ENCODE data around the gene ARHGAP31. TPM values are rescaled to one million over a fixed set of nuclear protein-coding genes. Genes with fewer than 3 reads are reported as not detected.

ARHGAP31 gene
- total RNA-seq, 4 donors from 2014 or later, result 6.2 to 9.7 (median 7.3) TPM

- intact Hi-C loops (cut with DNase I; ENCODE audit: low total_unique reads) (no loop called here), in situ Hi-C loops (cut with MboI; ENCODE audit: low sequenced_read_pairs in 4 of 4) (no loop called here)
- H3K9me3 ChIP-seq, result no peaks in the 10 kb centered on the region
- no peak overlapping the region for H3K4me3 ChIP-seq
- H3K36me3 ChIP-seq, result no peaks in the 10 kb centered on the region
- peaks cover 0 to 11% of the 10 kb centered on the region in 2 donors for H3K4me1 ChIP-seq
- no peak for TF ChIP-seq POLR2A (IDR thresholded peaks at IDR 0.05)
- TF ChIP-seq, protein P1, sequence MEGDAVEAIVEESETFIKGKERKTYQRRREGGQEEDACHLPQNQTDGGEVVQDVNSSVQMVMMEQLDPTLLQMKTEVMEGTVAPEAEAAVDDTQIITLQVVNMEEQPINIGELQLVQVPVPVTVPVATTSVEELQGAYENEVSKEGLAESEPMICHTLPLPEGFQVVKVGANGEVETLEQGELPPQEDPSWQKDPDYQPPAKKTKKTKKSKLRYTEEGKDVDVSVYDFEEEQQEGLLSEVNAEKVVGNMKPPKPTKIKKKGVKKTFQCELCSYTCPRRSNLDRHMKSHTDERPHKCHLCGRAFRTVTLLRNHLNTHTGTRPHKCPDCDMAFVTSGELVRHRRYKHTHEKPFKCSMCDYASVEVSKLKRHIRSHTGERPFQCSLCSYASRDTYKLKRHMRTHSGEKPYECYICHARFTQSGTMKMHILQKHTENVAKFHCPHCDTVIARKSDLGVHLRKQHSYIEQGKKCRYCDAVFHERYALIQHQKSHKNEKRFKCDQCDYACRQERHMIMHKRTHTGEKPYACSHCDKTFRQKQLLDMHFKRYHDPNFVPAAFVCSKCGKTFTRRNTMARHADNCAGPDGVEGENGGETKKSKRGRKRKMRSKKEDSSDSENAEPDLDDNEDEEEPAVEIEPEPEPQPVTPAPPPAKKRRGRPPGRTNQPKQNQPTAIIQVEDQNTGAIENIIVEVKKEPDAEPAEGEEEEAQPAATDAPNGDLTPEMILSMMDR (IDR thresholded peaks at IDR 0.05 in 4 of 5, conservative IDR thresholded peaks at IDR 0.05 in 1 of 5), result no peak
- ATAC-seq, result no peak
- H3K27ac ChIP-seq, result no peak overlapping the region
- no peaks in the 10 kb centered on the region for H3K27me3 ChIP-seq
- DNase-seq, result no peak
Observed at GRCh38 chr3:119308355-119308754, 14.2 kb downstream of the ARHGAP31 start.

DNA sequence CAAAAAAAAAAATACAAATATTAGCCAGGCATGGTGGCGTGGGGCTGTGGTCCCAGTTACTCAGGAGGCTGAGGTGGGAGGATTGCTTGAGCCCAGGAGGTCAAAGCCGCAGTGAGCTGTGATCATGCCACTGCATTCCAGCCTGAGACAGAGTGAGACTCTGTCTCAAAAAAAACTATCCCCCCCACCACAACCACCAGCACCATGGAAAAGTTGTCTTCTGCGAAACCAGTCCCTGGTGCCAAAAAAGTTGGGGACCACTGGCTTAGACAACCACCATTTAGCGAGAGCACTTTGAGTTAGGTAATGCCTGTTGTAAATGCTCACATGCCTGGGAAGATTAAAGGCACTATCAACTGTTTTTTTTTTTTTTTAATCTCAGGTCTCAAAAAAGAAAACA lies 15.4 kb downstream of the ARHGAP31 start:
- Histone ChIP-seq H3K27me3 (no peaks in the 10 kb centered on the region), H3K4me3 (no peak overlapping the region), H3K27ac (no peak overlapping the region), H3K4me1 (peaks cover 0 to 11% of the 10 kb centered on the region in 2 donors), H3K36me3 (no peaks in the 10 kb centered on the region), H3K9me3 (no peaks in the 10 kb centered on the region)
- DNase-seq (no peak), ATAC-seq (no peak)
- intact Hi-C loops (cut with DNase I; ENCODE audit: low total_unique reads) (no loop called here), in situ Hi-C loops (cut with MboI; ENCODE audit: low sequenced_read_pairs in 4 of 4) (no loop called here)
- TF ChIP-seq, protein P1 (IDR thresholded peaks at IDR 0.05 in 4 of 5, conservative IDR thresholded peaks at IDR 0.05 in 1 of 5), result no peak
- TF ChIP-seq POLR2A (IDR thresholded peaks at IDR 0.05), result no peak

DNA sequence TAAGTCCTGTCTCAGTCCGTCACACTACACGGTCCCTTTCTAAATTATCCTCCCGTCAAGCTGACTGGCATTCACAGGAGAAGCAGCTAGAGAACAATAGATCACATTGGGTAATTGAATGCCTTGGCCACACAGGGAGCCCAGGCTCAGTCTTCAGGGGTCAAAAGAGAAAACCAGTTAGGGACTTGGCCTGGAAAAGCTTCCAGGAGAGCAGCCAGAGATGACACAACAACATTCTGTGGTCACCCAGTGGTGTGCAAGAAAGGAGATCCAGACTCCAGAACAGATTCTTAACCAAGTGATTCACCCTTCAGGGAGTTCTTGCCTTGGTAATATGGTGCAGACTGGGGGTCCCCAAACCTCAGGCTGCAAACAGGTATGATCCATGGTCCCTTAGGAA lies 15.9 kb downstream of the ARHGAP31 start:
- ATAC-seq, result peak in 1 of 2 donors; percentile 64
- H3K27ac ChIP-seq, result no peak overlapping the region
- DNase-seq, result no peak
- H3K4me3 ChIP-seq, result no peak overlapping the region
- peaks cover 0 to 8% of the 10 kb centered on the region in 2 donors for H3K4me1 ChIP-seq
- in situ Hi-C loops (cut with MboI; ENCODE audit: low sequenced_read_pairs in 4 of 4) (no loop called here), intact Hi-C loops (cut with DNase I; ENCODE audit: low total_unique reads) (no loop called here)
- no peaks in the 10 kb centered on the region for H3K36me3 ChIP-seq
- no peaks in the 10 kb centered on the region for H3K9me3 ChIP-seq
- TF ChIP-seq POLR2A (IDR thresholded peaks at IDR 0.05), result no peak
- TF ChIP-seq, protein P1 (IDR thresholded peaks at IDR 0.05 in 4 of 5, conservative IDR thresholded peaks at IDR 0.05 in 1 of 5), result no peak
- H3K27me3 ChIP-seq, result no peaks in the 10 kb centered on the region

DNA sequence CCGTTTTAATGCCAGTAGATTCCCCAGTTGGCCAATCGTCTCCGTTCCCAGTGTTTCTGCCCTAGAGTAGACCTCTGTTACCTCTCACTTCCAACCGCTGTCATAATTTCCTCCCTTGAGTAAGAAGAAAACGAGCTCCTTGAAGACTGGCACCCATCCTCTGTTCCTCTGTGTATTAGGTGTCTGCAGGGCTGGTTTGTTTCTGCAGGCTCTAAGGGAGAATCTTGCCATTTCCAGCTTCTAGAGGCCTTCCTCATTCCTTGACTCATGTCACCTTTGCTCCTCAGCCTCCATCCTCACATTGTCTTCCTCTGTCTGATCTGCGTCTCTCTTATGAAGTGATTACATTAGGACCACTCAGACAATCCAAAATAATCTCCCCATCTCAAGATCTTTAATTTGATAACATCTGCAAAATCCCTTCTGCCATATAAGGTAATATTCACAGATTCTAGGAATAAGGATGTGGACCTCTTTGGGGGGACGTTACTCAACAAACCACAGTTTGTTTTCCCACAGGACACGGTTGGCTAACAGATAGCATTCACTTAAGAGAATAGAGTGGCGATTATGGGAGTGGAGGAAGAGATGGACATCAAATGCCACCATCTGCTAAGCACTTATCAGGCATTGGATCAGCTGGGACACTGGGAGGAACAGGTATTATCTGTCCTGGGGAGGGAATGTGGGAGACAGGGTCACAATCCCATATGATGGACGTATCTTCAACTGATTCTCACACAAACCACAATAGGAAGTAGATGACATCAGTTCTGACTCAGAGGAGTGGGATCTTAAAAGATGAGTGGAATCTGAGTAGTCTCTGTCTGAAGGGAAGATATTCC lies 17.1 kb downstream of the ARHGAP31 start:
- in situ Hi-C loops (cut with MboI; ENCODE audit: low sequenced_read_pairs in 4 of 4) (no loop called here), intact Hi-C loops (cut with DNase I; ENCODE audit: low total_unique reads) (no loop called here)
- Histone ChIP-seq H3K27ac (no peak overlapping the region), H3K9me3 (no peaks in the 10 kb centered on the region), H3K27me3 (no peaks in the 10 kb centered on the region), H3K4me1 (peaks cover 0 to 5% of the 10 kb centered on the region in 2 donors), H3K36me3 (no peaks in the 10 kb centered on the region), H3K4me3 (no peak overlapping the region)
- TF ChIP-seq, protein P1 (IDR thresholded peaks at IDR 0.05 in 4 of 5, conservative IDR thresholded peaks at IDR 0.05 in 1 of 5), result no peak
- TF ChIP-seq POLR2A (IDR thresholded peaks at IDR 0.05), result no peak
- no peak for ATAC-seq
- no peak for DNase-seq
